Astrocyte (in vitro differentiated cells and primary cell): ENCODE results near the gene TNRC6C.

Experiments used
- CTCF ChIP-seq: IDR thresholded peaks from 2 replicates; pipeline ENCODE4 v1.5.1; 2011; ENCODE audit warnings: low read depth, mild to moderate bottlenecking, inconsistent platforms, low read length, moderate library complexity; ENCODE audit not compliant: insufficient read depth
- EZH2 ChIP-seq: IDR thresholded peaks from 2 replicates; pipeline ENCODE4 v1.6.1; 2012; ENCODE audit warnings: mild to moderate bottlenecking, low read length, inconsistent platforms; ENCODE audit not compliant: insufficient read depth

GRCh38 chr17:78140169-78141051, 181.9 kb downstream of the TNRC6C start:
- TF ChIP-seq CTCF: no peak
- TF ChIP-seq EZH2: no peak
